Subcutaneous abdominal adipose tissue (tissue), 5 donors: ENCODE measurements around the gene TFDP3.

Experiments used
- H3K27ac ChIP-seq: one replicate; pipeline ENCODE4 v1.7.0; 2013; ENCODE audit warnings: low read depth, mild to moderate bottlenecking, inconsistent platforms, low read length, moderate library complexity
- H3K27me3 ChIP-seq, 5 donors: one replicate each; pipeline ENCODE4 v1.7.0; 2013; ENCODE audit warnings: low read length in 5 of 5, inconsistent platforms in 1 of 5; ENCODE audit not compliant: control insufficient read depth in 5 of 5, insufficient read depth in 4 of 5
- H3K36me3 ChIP-seq, 5 donors: one replicate each; pipeline ENCODE4 v1.7.0; 2013; ENCODE audit warnings: low read length in 5 of 5; ENCODE audit not compliant: control insufficient read depth in 5 of 5, insufficient read depth in 5 of 5
- H3K4me1 ChIP-seq, 5 donors: one replicate each; pipeline ENCODE4 v1.7.0; 2013; ENCODE audit warnings: low read length in 5 of 5, mild to moderate bottlenecking in 3 of 5, moderate library complexity in 1 of 5; ENCODE audit not compliant: control insufficient read depth in 5 of 5, insufficient read depth in 5 of 5
- H3K4me3 ChIP-seq, 5 donors: one replicate each; pipeline ENCODE4 v1.7.0; 2013; ENCODE audit warnings: low read length in 5 of 5, low read depth in 1 of 5
- H3K9ac ChIP-seq, 5 donors: one replicate each; pipeline ENCODE4 v1.7.0; 2013; ENCODE audit warnings: low read length in 5 of 5, mild to moderate bottlenecking in 4 of 5, moderate library complexity in 3 of 5
- H3K9me3 ChIP-seq, 5 donors: one replicate each; pipeline ENCODE4 v1.7.0; 2013; ENCODE audit warnings: low read length in 5 of 5; ENCODE audit not compliant: control insufficient read depth in 5 of 5
- donor health status: healthy.
- donor health status: healthy.
- donor health status: healthy.
- donor health status: healthy.
- donor health status: healthy.

The TFDP3 gene

GRCh38 chrX:133190877-133191738 is 27.0 kb downstream of the TFDP3 start:
- Histone ChIP-seq H3K4me3 (no peak overlapping the region), H3K9me3 (no peaks in the 10 kb centered on the region), H3K9ac (no peak overlapping the region), H3K4me1 (no peaks in the 10 kb centered on the region), H3K27me3 (peaks cover 4 to 19% (median 17%) of the 10 kb centered on the region in 5 donors), H3K36me3 (no peaks in the 10 kb centered on the region), H3K27ac (no peak overlapping the region)

GRCh38 chrX:133189195-133189594 is 29.0 kb downstream of the TFDP3 start:
- Histone ChIP-seq H3K27ac (no peak overlapping the region), H3K9ac (no peak overlapping the region), H3K4me1 (no peaks in the 10 kb centered on the region), H3K4me3 (no peak overlapping the region), H3K9me3 (no peaks in the 10 kb centered on the region), H3K36me3 (no peaks in the 10 kb centered on the region), H3K27me3 (peaks cover 4 to 25% (median 12%) of the 10 kb centered on the region in 5 donors)

- Histone ChIP-seq H3K27me3 (peaks cover 4 to 25% (median 12%) of the 10 kb centered on the region in 5 donors), H3K4me1 (no peaks in the 10 kb centered on the region), H3K9ac (no peak overlapping the region), H3K36me3 (no peaks in the 10 kb centered on the region), H3K27ac (no peak overlapping the region), H3K4me3 (no peak overlapping the region), H3K9me3 (no peaks in the 10 kb centered on the region)
Measured at GRCh38 chrX:133188631-133189030, 29.5 kb downstream of the TFDP3 start.

GRCh38 chrX:133185938-133186337 is 32.2 kb downstream of the TFDP3 start:
- Histone ChIP-seq H3K4me3 (no peak overlapping the region), H3K36me3 (no peaks in the 10 kb centered on the region), H3K9me3 (no peaks in the 10 kb centered on the region), H3K9ac (no peak overlapping the region), H3K27ac (no peak overlapping the region), H3K4me1 (no peaks in the 10 kb centered on the region), H3K27me3 (peaks cover 3 to 20% (median 6%) of the 10 kb centered on the region in 5 donors)

GRCh38 chrX:133185119-133185518 is 33.0 kb downstream of the TFDP3 start:
- H3K27me3 ChIP-seq: peaks cover 0 to 14% (median 0%) of the 10 kb centered on the region in 5 donors
- H3K4me3 ChIP-seq: no peak overlapping the region
- H3K9me3 ChIP-seq: no peaks in the 10 kb centered on the region
- no peak overlapping the region for H3K9ac ChIP-seq
- H3K27ac ChIP-seq: no peak overlapping the region
- H3K4me1 ChIP-seq: no peaks in the 10 kb centered on the region
- H3K36me3 ChIP-seq: no peaks in the 10 kb centered on the region

GRCh38 chrX:133183806-133184205 is 34.3 kb downstream of the TFDP3 start:
- no peaks in the 10 kb centered on the region for H3K36me3 ChIP-seq
- no peak overlapping the region for H3K4me3 ChIP-seq
- no peaks in the 10 kb centered on the region for H3K9me3 ChIP-seq
- H3K27me3 ChIP-seq: peaks cover 0 to 14% (median 0%) of the 10 kb centered on the region in 5 donors
- no peak overlapping the region for H3K9ac ChIP-seq
- no peak overlapping the region for H3K27ac ChIP-seq
- H3K4me1 ChIP-seq: no peaks in the 10 kb centered on the region

- Histone ChIP-seq H3K9ac (no peak overlapping the region), H3K27ac (no peak overlapping the region), H3K4me1 (no peaks in the 10 kb centered on the region), H3K36me3 (no peaks in the 10 kb centered on the region), H3K4me3 (no peak overlapping the region), H3K9me3 (no peaks in the 10 kb centered on the region), H3K27me3 (peaks cover 0 to 15% (median 8%) of the 10 kb centered on the region in 5 donors)
Measured at GRCh38 chrX:133179500-133179899, 38.7 kb downstream of the TFDP3 start.

GRCh38 chrX:133177202-133177601 is 41.0 kb downstream of the TFDP3 start:
- H3K27ac ChIP-seq: no peak overlapping the region
- H3K36me3 ChIP-seq: no peaks in the 10 kb centered on the region
- H3K4me1 ChIP-seq: no peaks in the 10 kb centered on the region
- peaks cover 0 to 15% (median 8%) of the 10 kb centered on the region in 5 donors for H3K27me3 ChIP-seq
- no peak overlapping the region for H3K9ac ChIP-seq
- H3K9me3 ChIP-seq: no peaks in the 10 kb centered on the region
- H3K4me3 ChIP-seq: no peak overlapping the region

GRCh38 chrX:133175605-133176004 is 42.5 kb downstream of the TFDP3 start:
- Histone ChIP-seq H3K4me3 (no peak overlapping the region), H3K9me3 (no peaks in the 10 kb centered on the region), H3K27me3 (peaks cover 0 to 18% (median 7%) of the 10 kb centered on the region in 5 donors), H3K4me1 (no peaks in the 10 kb centered on the region), H3K9ac (no peak overlapping the region), H3K27ac (no peak overlapping the region), H3K36me3 (no peaks in the 10 kb centered on the region)

GRCh38 chrX:133175162-133175561 is 43.0 kb downstream of the TFDP3 start:
- Histone ChIP-seq H3K36me3 (no peaks in the 10 kb centered on the region), H3K4me1 (no peaks in the 10 kb centered on the region), H3K9ac (no peak overlapping the region), H3K9me3 (no peaks in the 10 kb centered on the region), H3K4me3 (no peak overlapping the region), H3K27me3 (peaks cover 0 to 20% (median 7%) of the 10 kb centered on the region in 5 donors), H3K27ac (no peak overlapping the region)
